IPS-NIHi7 (cell line): ENCODE data around the gene MYH7.
"Not testable (repeated sequence)": the region's sequence is repeated elsewhere in the genome, so short reads cannot be mapped to it uniquely, and the experiment has no call there.

Source experiments
- DNase-seq: peaks from one replicate; pipeline ENCODE4 v3.0.0; 2012; ENCODE audit warnings: mixed read lengths; ENCODE audit errors: extremely low spot score

Gene MYH7

GRCh38 chr14:23387916-23388882 lies 47.3 kb downstream of the MYH7 start:
- DNase-seq: no peak

GRCh38 chr14:23386999-23387398 lies 48.5 kb downstream of the MYH7 start:
- no peak for DNase-seq

GRCh38 chr14:23386266-23386657 lies 49.2 kb downstream of the MYH7 start:
- not testable (repeated sequence) for DNase-seq

- no peak for DNase-seq
Observed at GRCh38 chr14:23385642-23386265, 49.7 kb downstream of the MYH7 start.

GRCh38 chr14:23385244-23385641 lies 50.2 kb downstream of the MYH7 start:
- no peak for DNase-seq

- no peak for DNase-seq
Observed at GRCh38 chr14:23384364-23385080, 50.9 kb downstream of the MYH7 start.

- no peak for DNase-seq
Observed at GRCh38 chr14:23382731-23383440, 52.6 kb downstream of the MYH7 start.

- no peak for DNase-seq
Observed at GRCh38 chr14:23382276-23382675, 53.2 kb downstream of the MYH7 start.

- no peak for DNase-seq
Observed at GRCh38 chr14:23381871-23382270, 53.6 kb downstream of the MYH7 start.

- no peak for DNase-seq
Observed at GRCh38 chr14:23380976-23381375, 54.5 kb downstream of the MYH7 start.

- no peak for DNase-seq
Observed at GRCh38 chr14:23380197-23380914, 55.1 kb downstream of the MYH7 start.

- peak; percentile 86 for DNase-seq
Observed at GRCh38 chr14:23379366-23380196, 55.9 kb downstream of the MYH7 start.

GRCh38 chr14:23378612-23379220 lies 56.7 kb downstream of the MYH7 start:
- no peak for DNase-seq

GRCh38 chr14:23377573-23378563 lies 57.6 kb downstream of the MYH7 start:
- DNase-seq: no peak

GRCh38 chr14:23377198-23377550 lies 58.3 kb downstream of the MYH7 start:
- DNase-seq: no peak

GRCh38 chr14:23376482-23377197 lies 58.8 kb downstream of the MYH7 start, which contains the start of gene CMTM5:
Gene CMTM5, plus strand, starts transcription at chr14:23377046. Its CDS starts 206 bp downstream, at chr14:23377252.
- DNase-seq: peak; percentile 68

- no peak for DNase-seq
Observed at GRCh38 chr14:23375527-23376251, 59.8 kb downstream of the MYH7 start.
